OCI-LY3 (cell line): ENCODE results near the gene GALK2.

Experiments used
- CTCF ChIP-seq: fragments of 200-600, 300-600 bp; sonication (generic); IDR thresholded peaks from 2 replicates; pipeline ENCODE4 v1.5.1; 2014; ENCODE audit warnings: antibody characterized with exemption, low read length, low read depth
- EZH2phosphoT487 ChIP-seq: fragments of 200-600 bp; shearing (Covaris generic); IDR thresholded peaks from 2 replicates; pipeline ENCODE4 v1.6.1; 2018; ENCODE audit warnings: antibody characterized with exemption, mixed run types, low read depth

DNA sequence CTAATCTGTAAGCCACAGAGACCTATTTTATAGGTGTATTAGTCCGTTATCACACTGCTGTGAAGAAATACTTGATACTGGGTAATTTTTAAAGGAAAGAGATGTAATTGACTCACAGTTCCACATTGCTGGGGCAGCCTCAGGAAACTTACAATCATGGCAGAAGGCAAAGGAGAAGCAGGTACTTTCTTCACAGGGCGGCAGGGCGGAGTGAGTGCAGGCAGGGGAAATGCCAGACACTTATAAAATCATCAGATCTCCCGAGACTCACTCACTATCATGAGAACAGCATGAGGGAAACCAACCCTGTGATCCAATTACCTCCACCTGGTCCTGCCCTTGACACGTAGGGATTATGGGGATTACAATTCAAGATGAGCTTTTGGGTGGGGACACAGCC, 108.7 kb downstream of the GALK2 start:
- TF ChIP-seq CTCF (no peak), EZH2phosphoT487 (no peak)
